Mononuclear cell (primary cell): ENCODE data around the gene HOXD4. TPM values are rescaled to one million over a fixed set of nuclear protein-coding genes. Genes with fewer than 3 reads are reported as not detected.

ENCODE experiments used
- H3K27me3 ChIP-seq: 2 replicates; pipeline ENCODE4 v1.6.0; 2011; ENCODE audit warnings: low read length, control low read depth; ENCODE audit not compliant: insufficient read depth
- H3K4me1 ChIP-seq: 2 replicates; pipeline ENCODE4 v1.5.1; 2011; ENCODE audit warnings: mild to moderate bottlenecking, low read length, control low read depth; ENCODE audit not compliant: insufficient read depth
- H3K4me3 ChIP-seq: 2 replicates; pipeline ENCODE4 v1.5.1; 2011; ENCODE audit warnings: mild to moderate bottlenecking, low read length, moderate library complexity
- H3K9me3 ChIP-seq: 2 replicates; pipeline ENCODE4 v1.5.1; 2011; ENCODE audit warnings: low read depth, mild to moderate bottlenecking, control low read depth, low read length
- total RNA-seq: library from RNA; depleted of rRNA; stranded (reverse); fragments of >200 nt; gene quantifications from one replicate; pipeline ENCODE4 v1.2.3, GENCODE V29; 2012

Gene HOXD4
- total RNA-seq, 1 donor, result 0.21 TPM

- no peak overlapping the region for H3K4me3 ChIP-seq
- no peaks in the 10 kb centered on the region for H3K9me3 ChIP-seq
- peaks cover 96% of the 10 kb centered on the region for H3K27me3 ChIP-seq
- peaks cover 18% of the 10 kb centered on the region for H3K4me1 ChIP-seq
Measured at GRCh38 chr2:176140513-176141317, 10.6 kb upstream of the HOXD4 start.

DNA sequence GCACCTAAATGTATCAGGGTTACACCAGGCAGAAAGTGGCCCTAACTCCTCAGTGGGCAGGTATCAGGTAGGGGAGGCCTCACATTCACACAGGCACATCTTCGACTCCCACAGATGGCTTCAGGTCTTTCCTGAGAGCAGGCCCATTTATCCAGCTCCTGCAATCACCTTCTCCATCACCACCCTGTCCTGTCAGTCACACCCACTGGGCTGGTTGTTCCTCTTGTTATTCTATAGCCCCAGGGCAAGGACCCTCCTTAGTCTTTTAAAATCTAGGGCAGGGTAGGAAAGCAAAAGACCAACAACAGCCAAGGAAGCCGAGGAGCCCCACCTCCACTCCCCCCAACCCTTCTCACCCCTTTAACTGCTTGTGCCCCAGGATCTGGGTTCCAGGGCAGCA, 9.1 kb upstream of the HOXD4 start:
- Histone ChIP-seq H3K27me3 (peaks cover 96% of the 10 kb centered on the region), H3K4me1 (peaks cover 11% of the 10 kb centered on the region), H3K9me3 (no peaks in the 10 kb centered on the region), H3K4me3 (no peak overlapping the region)

GRCh38 chr2:176145085-176145969, 6.0 kb upstream of the HOXD4 start:
- Histone ChIP-seq H3K9me3 (no peaks in the 10 kb centered on the region), H3K27me3 (peaks cover 96% of the 10 kb centered on the region), H3K4me1 (peaks cover 7% of the 10 kb centered on the region), H3K4me3 (no peak overlapping the region)

GRCh38 chr2:176146101-176146500, 5.2 kb upstream of the HOXD4 start:
- Histone ChIP-seq H3K4me3 (no peak overlapping the region), H3K27me3 (peaks cover 96% of the 10 kb centered on the region), H3K9me3 (no peaks in the 10 kb centered on the region), H3K4me1 (peaks cover under 1% of the 10 kb centered on the region)

DNA sequence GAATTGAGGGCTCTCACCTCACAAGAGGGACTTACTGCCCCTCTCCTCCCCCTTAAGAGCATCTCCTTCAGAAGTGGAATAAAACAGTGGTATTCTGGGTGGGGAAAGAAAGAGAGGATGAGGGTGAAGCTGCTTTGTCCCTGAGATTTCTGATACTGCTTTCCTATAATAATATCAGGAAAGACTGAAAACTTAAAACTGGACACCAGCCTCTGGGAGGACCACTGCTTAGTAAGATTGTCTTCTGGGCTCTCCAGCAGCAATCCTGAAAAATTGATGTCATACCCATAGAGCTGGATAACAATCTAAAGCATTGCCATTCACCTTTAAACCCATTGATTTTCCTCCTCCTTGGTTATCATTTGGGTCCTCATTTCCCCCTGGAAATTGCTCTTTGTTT, 4.7 kb upstream of the HOXD4 start:
- Histone ChIP-seq H3K4me3 (no peak overlapping the region), H3K9me3 (no peaks in the 10 kb centered on the region), H3K4me1 (no peaks in the 10 kb centered on the region), H3K27me3 (peaks cover 96% of the 10 kb centered on the region)

DNA sequence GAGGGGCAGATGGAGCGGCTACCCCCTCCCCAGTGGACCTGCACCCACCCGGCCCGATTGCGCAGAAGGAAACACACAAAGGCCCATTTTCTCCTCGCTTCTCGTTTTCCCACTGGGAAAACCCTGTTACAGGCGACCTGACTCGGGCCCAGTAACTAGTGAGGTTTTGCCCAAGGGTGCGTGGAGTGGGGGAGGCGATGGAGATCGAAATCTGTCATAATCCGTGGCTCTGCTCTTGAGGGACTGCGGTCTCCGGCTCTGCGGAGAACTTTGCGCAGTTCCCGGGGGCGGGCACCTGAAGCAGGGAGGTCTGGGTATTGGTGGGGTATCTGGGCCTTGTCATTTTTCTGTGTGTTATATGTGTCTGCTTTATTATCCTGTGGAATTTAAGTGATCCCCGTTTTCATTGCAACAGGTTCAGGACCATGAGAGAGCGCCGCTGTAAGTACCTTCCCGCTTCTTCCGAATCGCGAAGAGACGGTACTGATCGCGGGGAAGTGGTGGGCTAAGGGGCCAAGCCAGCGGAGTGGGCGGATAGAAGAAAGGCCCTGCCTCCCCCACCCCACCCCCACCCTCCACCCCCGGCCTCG, 4.0 kb upstream of the HOXD4 start:
- Histone ChIP-seq H3K4me3 (no peak overlapping the region), H3K27me3 (peaks cover 93% of the 10 kb centered on the region), H3K9me3 (no peaks in the 10 kb centered on the region), H3K4me1 (no peaks in the 10 kb centered on the region)

DNA sequence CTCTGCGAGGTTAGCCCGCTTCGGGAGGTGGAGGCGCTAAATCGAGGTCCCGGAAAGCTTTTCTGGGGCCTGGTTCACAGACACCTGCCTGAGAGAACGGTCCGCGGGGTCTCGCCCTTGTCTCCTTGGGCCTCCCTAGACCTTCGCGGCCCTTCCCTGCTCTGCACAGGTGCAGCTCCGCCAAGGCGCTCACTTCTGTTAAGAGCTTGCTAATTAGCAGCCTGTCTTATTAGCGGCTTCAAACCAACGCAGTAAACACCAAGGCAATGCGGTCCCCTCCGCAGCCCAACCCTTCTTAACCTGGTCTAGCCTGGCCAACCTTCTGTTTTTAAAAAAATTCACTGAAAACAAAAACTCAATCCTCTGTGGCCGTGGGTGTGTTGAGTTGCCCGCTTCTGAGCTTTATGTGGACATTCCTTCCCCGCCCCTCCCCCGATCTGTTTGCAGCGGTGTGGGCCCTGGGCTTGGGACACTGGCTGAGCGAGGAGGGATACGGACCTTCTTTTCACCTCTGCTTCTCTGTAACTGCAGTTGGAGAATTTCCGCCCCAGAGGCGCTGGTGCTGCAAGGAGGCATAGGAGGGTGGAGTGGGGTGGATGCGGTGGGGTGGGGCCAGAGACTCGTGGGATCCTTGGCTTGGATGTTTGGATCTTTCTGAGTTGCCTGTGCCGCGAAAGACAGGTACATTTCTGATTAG, 3.4 kb upstream of the HOXD4 start:
- peaks cover 93% of the 10 kb centered on the region for H3K27me3 ChIP-seq
- no peaks in the 10 kb centered on the region for H3K9me3 ChIP-seq
- no peak overlapping the region for H3K4me3 ChIP-seq

GRCh38 chr2:176148751-176149421, 2.5 kb upstream of the HOXD4 start:
- no peaks in the 10 kb centered on the region for H3K9me3 ChIP-seq
- H3K27me3 ChIP-seq, result peaks cover 93% of the 10 kb centered on the region

More for the DNA sequence above, 3.4 kb upstream of the HOXD4 start:
- H3K4me1 ChIP-seq, result no peaks in the 10 kb centered on the region

GRCh38 chr2:176149481-176149938, 1.8 kb upstream of the HOXD4 start:
- no peak overlapping the region for H3K4me3 ChIP-seq
- H3K4me1 ChIP-seq, result no peaks in the 10 kb centered on the region
- peaks cover 95% of the 10 kb centered on the region for H3K27me3 ChIP-seq
- H3K9me3 ChIP-seq, result no peaks in the 10 kb centered on the region

More at GRCh38 chr2:176148751-176149421, 2.5 kb upstream of the HOXD4 start:
- Histone ChIP-seq H3K4me1 (no peaks in the 10 kb centered on the region), H3K4me3 (no peak overlapping the region)

DNA sequence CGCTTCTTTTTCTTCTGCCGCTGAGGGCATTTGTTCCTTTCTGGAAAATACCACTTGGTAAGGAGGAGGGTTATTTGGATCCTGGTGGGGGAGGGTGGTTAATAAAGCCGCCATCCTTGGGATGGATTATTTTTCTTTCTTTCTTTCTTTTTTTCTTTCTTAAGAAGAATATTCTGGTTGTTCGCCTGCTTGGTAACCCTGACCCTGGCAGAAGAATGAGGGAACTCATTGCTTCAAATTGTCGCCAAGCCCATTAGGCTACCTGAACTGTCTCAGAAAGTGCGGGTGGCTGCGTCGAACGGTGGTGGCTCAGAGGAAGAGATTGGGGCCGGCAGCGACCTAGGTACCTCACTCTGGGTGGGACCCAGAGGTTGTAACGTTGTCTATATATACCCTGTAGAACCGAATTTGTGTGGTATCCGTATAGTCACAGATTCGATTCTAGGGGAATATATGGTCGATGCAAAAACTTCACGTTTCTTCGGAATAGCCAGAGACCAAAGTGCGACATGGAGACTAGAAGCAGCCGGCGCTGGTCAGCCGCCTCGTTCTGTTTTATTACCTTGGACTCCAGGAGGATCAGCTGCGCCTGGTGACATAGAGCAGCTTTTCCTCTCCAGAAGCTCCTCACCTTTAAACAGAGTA, 1.3 kb upstream of the HOXD4 start:
- Histone ChIP-seq H3K4me1 (no peaks in the 10 kb centered on the region), H3K4me3 (no peak overlapping the region), H3K27me3 (peaks cover 95% of the 10 kb centered on the region), H3K9me3 (no peaks in the 10 kb centered on the region)

DNA sequence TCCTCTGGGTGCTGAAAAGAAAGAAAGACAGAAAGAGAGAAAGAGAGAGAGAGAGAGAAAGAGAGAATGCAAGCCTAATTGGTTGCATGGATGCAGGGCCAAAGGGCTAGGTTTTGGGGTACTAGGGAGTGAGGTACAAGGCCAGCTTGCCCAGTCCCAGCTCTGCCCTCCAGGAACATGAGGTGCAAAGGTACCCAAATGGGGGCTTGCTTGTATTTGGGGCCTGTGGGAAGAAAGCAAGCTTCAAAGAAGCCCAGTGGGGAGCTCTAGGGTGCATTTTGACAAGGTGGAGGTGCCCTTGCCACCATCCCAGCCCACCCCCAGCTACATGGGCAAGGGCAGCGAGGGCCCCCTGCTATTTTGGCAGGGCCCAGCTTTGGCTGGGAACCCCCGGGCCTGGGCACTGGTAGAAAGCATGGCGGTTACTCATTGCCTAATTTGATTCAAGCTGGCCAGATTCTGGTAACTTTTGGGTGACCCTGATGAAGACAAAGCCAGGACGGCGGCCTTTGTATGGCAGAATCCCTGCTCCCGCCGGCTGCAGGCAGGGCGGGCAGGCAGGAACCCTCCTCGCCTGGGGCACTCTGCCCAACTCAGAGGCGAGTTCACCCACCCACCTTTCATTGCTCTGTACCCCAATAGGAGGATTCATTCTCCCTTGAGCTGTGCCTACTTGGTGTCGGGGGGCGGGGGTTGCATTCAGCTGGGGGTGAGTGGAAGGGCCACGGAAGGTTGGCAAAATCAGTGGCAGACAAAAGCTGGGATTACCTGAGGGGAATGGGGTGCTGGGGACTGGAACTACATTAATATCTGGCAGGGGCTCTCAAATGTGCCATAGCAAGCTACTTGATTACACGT, 537 bp upstream of the HOXD4 start:
- no peaks in the 10 kb centered on the region for H3K9me3 ChIP-seq
- no peak overlapping the region for H3K4me3 ChIP-seq
- H3K4me1 ChIP-seq, result no peaks in the 10 kb centered on the region
- H3K27me3 ChIP-seq, result peaks cover 95% of the 10 kb centered on the region

GRCh38 chr2:176152350-176153181, 1.2 kb downstream of the HOXD4 start:
- Histone ChIP-seq H3K9me3 (no peaks in the 10 kb centered on the region), H3K27me3 (peaks cover 96% of the 10 kb centered on the region)

More at GRCh38 chr2:176152350-176153181, 1.2 kb downstream of the HOXD4 start:
- Histone ChIP-seq H3K4me1 (no peaks in the 10 kb centered on the region), H3K4me3 (no peak overlapping the region)
